DOHH2 (cell line): Measurements from ENCODE around the gene S100P.

Source experiments
- H3F3A ChIP-seq: fragments of 200-600 bp; sonication (generic), shearing (Covaris generic); 2 replicates; pipeline ENCODE4 v1.6.0; 2016; ENCODE audit warnings: antibody characterized with exemption, mild to moderate bottlenecking; ENCODE audit not compliant: control insufficient read depth, insufficient read depth
- H3K27ac ChIP-seq: fragments of 200-600 bp; sonication (generic); 2 replicates; pipeline ENCODE4 v1.5.1; 2014; ENCODE audit warnings: low read depth, mild to moderate bottlenecking, low read length, moderate library complexity
- H3K27me3 ChIP-seq: fragments of 200-600 bp; sonication (generic); 2 replicates; pipeline ENCODE4 v1.6.1; 2014; ENCODE audit warnings: mild to moderate bottlenecking, low read length, mixed read lengths; ENCODE audit not compliant: control insufficient read depth
- H3K36me3 ChIP-seq: fragments of 200-600 bp; sonication (generic); 2 replicates; pipeline ENCODE4 v1.6.1; 2014; ENCODE audit warnings: mild to moderate bottlenecking, low read length, moderate library complexity, mixed read lengths; ENCODE audit not compliant: control insufficient read depth
- H3K4me1 ChIP-seq: fragments of 200-600 bp; sonication (generic); 2 replicates; pipeline ENCODE4 v1.6.1; 2014; ENCODE audit warnings: mild to moderate bottlenecking, low read length, mixed read lengths; ENCODE audit not compliant: control insufficient read depth
- H3K4me2 ChIP-seq: fragments of 200-600 bp; sonication (generic); 2 replicates; pipeline ENCODE4 v1.6.0; 2014; ENCODE audit warnings: mild to moderate bottlenecking, low read length, moderate library complexity
- H3K4me3 ChIP-seq: fragments of 200-600 bp; sonication (generic); 2 replicates; pipeline ENCODE4 v1.5.1; 2014; ENCODE audit warnings: mild to moderate bottlenecking, low read length, mixed read lengths
- H3K79me2 ChIP-seq: fragments of 200-600 bp; sonication (generic); 2 replicates; pipeline ENCODE4 v1.6.1; 2014; ENCODE audit warnings: mild to moderate bottlenecking, low read length, mixed read lengths; ENCODE audit not compliant: control insufficient read depth
- H3K9me2 ChIP-seq: fragments of 200-600 bp; sonication (generic); replicated peaks from 2 replicates; pipeline ENCODE4 v1.6.1; 2014; ENCODE audit warnings: mild to moderate bottlenecking, low read length, mixed read lengths; ENCODE audit not compliant: control insufficient read depth
- H3K9me3 ChIP-seq: fragments of 200-600 bp; sonication (generic); 2 replicates; pipeline ENCODE4 v1.6.1; 2014; ENCODE audit warnings: antibody characterized with exemption, low read length, mixed read lengths; ENCODE audit not compliant: control insufficient read depth, insufficient read depth
- H4K20me1 ChIP-seq: fragments of 200-600 bp; sonication (generic); 2 replicates; pipeline ENCODE4 v1.6.0; 2014; ENCODE audit warnings: low read depth, mild to moderate bottlenecking, antibody characterized with exemption, low read length, moderate library complexity; ENCODE audit not compliant: control insufficient read depth, insufficient read depth
- EZH2phosphoT487 ChIP-seq: fragments of 200-600 bp; sonication (generic); IDR thresholded peaks from 2 replicates; pipeline ENCODE4 v1.6.1; 2017; ENCODE audit warnings: borderline replicate concordance, mild to moderate bottlenecking, antibody characterized with exemption, low read length, moderate library complexity, mixed read lengths
- TF ChIP-seq, protein P1 (sequence below): fragments of 200-600 bp; sonication (generic); IDR thresholded peaks from one replicate; pipeline ENCODE4 v1.5.1; 2014; ENCODE audit warnings: antibody characterized with exemption, mild to moderate bottlenecking, low read depth, low read length; ENCODE audit not compliant: poor library complexity, severe bottlenecking

Gene S100P

DNA sequence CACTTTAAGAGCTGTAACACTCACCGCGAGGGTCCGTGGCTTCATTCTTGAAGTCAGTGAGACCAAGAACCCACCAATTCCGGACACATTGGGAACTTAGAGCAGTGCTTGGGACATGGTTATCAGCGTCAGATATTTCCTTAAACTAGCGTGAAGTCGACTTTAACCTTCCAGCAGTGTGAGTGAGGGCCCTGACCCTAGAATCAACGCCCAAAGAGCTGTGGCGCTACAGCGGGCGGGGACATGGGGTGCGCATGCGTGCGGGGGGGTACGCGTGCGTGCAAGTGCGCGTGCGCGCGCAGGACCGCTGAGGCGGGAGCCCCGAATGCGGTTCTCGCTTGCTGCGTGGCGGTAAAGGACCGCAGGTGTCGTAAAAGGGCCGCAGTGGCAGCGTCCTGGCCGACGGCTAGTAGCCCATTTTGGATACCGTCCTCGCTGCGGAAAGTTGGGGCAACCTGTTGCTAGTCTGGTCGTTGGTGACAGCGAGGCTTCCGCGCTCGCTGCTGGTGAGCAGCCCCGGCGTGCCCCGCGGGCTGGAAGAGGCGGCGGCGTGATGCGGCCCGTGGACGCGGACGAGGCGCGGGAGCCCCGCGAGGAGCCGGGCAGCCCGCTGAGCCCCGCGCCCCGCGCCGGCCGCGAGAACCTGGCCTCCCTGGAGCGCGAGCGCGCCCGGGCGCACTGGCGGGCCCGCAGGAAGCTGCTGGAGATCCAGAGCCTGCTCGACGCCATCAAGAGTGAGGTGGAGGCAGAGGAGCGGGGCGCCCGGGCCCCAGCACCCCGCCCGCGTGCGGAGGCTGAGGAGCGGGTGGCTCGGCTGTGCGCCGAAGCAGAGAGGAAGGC, 19.8 kb upstream of the S100P start:
- no peak for TF ChIP-seq EZH2phosphoT487
- TF ChIP-seq, protein P1, sequence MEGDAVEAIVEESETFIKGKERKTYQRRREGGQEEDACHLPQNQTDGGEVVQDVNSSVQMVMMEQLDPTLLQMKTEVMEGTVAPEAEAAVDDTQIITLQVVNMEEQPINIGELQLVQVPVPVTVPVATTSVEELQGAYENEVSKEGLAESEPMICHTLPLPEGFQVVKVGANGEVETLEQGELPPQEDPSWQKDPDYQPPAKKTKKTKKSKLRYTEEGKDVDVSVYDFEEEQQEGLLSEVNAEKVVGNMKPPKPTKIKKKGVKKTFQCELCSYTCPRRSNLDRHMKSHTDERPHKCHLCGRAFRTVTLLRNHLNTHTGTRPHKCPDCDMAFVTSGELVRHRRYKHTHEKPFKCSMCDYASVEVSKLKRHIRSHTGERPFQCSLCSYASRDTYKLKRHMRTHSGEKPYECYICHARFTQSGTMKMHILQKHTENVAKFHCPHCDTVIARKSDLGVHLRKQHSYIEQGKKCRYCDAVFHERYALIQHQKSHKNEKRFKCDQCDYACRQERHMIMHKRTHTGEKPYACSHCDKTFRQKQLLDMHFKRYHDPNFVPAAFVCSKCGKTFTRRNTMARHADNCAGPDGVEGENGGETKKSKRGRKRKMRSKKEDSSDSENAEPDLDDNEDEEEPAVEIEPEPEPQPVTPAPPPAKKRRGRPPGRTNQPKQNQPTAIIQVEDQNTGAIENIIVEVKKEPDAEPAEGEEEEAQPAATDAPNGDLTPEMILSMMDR, result no peak
- H3K4me1 ChIP-seq, result peaks cover 36% of the 10 kb centered on the region
- H3K4me3 ChIP-seq, result peak overlapping the region; percentile 80
- H3K27ac ChIP-seq, result peak overlapping the region; percentile 78
- no peaks in the 10 kb centered on the region for H3F3A ChIP-seq
- peak overlapping the region; percentile 64 for H3K4me2 ChIP-seq
- peaks cover 46% of the 10 kb centered on the region for H3K79me2 ChIP-seq
- H3K36me3 ChIP-seq, result peaks cover 34% of the 10 kb centered on the region
- no peaks in the 10 kb centered on the region for H3K9me3 ChIP-seq
- H3K27me3 ChIP-seq, result no peaks in the 10 kb centered on the region
- no peaks in the 10 kb centered on the region for H3K9me2 ChIP-seq
- peaks cover 14% of the 10 kb centered on the region; the same call in 1 of the 2 replicates for H4K20me1 ChIP-seq

DNA sequence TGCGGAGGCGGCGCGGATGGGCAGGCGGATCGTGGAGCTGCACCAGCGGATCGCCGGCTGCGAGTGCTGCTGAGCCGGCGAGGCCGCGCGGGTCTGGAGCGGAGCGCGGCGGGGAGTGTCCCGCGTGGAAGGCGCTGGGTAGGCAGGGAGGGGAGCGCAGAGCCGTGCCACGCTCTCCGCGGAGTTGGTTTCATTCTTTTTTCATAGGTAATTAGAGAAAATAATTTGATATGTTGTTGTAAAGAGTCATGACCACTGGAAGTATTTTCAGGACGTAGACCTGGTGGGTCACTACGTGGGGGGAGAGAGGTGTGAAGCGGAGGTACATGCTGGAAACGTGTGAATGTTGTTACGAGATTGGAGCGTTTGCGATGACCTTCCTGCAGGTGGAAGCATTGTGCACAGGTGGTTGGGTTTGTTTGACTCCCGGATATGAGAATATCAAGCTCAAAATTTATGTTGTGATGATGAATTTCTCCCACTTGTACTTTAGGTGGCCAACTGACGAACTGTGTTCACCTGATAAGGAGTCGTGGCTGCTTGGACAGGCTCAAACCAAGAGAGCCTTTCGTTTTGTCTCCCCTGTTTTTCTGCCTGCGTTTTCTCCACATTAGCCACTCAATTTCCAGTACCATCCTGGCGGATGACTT, 19.1 kb upstream of the S100P start:
- Histone ChIP-seq H4K20me1 (peaks cover 14% of the 10 kb centered on the region; the same call in 1 of the 2 replicates), H3K4me1 (peaks cover 36% of the 10 kb centered on the region), H3K36me3 (peaks cover 34% of the 10 kb centered on the region), H3K9me3 (no peaks in the 10 kb centered on the region), H3F3A (peaks cover 3% of the 10 kb centered on the region; the same call in 1 of the 2 replicates), H3K4me2 (peak overlapping the region; percentile 64), H3K4me3 (peak overlapping the region; percentile 80), H3K9me2 (no peaks in the 10 kb centered on the region), H3K79me2 (peaks cover 48% of the 10 kb centered on the region), H3K27me3 (no peaks in the 10 kb centered on the region), H3K27ac (peak overlapping the region; percentile 78)
- TF ChIP-seq EZH2phosphoT487, result no peak
- TF ChIP-seq, protein P1, result peak; percentile 66

DNA sequence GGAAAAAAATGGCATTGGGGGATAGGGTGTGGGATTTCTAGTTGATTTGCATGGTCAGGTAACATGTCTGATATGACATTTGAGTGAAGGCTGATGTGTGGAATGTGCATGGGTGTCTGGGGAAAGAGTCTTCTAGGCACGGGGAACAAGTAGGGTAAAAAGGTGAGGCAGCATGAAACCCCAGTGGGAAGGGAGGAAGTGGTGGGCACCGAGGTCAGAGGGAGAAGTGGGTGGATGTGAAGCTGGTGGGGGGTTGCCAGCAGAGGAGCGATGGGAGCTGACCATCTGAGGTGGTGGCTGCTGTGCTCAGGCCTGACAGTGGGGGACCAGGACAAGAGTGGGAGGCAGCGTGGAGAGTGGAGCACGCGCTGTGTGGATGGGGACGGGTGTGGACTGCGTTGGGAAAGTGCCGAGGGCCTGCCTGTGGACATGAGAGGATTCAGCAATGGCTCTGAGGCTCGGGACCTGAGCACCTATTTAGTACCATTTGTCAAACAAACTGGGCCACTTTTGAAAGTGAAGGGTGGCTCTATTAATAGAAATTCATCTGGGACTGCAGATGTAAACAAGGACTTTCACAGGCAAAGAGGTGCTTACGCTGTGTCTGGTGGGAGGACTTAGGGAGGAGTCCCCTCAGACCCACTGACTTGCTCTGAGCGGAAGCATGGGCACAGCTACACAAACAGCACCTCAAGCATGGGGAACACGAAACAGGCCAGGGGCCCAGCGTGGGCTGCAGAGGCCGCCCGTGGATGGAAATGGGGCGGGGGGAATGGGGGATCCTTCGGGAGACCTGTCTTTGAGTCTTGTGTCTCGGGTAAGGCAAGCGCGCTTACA, 16.7 kb upstream of the S100P start:
- no peaks in the 10 kb centered on the region for H3K9me2 ChIP-seq
- peak overlapping the region; percentile 64 for H3K4me2 ChIP-seq
- TF ChIP-seq EZH2phosphoT487, result no peak
- TF ChIP-seq, protein P1, result no peak
- H4K20me1 ChIP-seq, result peaks cover 14% of the 10 kb centered on the region; the same call in 1 of the 2 replicates
- peaks cover 36% of the 10 kb centered on the region for H3K4me1 ChIP-seq
- no peaks in the 10 kb centered on the region for H3K9me3 ChIP-seq
- peaks cover 34% of the 10 kb centered on the region for H3K36me3 ChIP-seq
- H3K27me3 ChIP-seq, result no peaks in the 10 kb centered on the region
- H3K4me3 ChIP-seq, result peak overlapping the region; percentile 80
- H3K79me2 ChIP-seq, result peaks cover 56% of the 10 kb centered on the region
- H3F3A ChIP-seq, result peaks cover 10% of the 10 kb centered on the region
- no peak overlapping the region for H3K27ac ChIP-seq
